Keratinocyte (primary cell): ENCODE data around the gene TXNL4B. TPM values are rescaled to one million over a fixed set of nuclear protein-coding genes. Genes with fewer than 3 reads are reported as not detected.

Source experiments
- DNase-seq: peaks from one replicate; pipeline ENCODE4 v3.0.0-alpha.2; 2011; ENCODE audit warnings: low read depth, missing footprints, low spot score
- FAIRE-seq: peaks from 2 replicates; lab custom pipeline; 2011; peaks lifted over from hg19 to GRCh38; lab: Jason Lieb, UNC
- H2AFZ ChIP-seq: 2 replicates; pipeline ENCODE4 v1.6.0; 2012; ENCODE audit warnings: low read length, control low read depth, inconsistent platforms; ENCODE audit not compliant: control insufficient read depth
- H3K27ac ChIP-seq: 2 replicates; pipeline ENCODE4 v1.5.1; 2011; ENCODE audit warnings: low read length; ENCODE audit not compliant: control insufficient read depth, insufficient read depth
- H3K27me3 ChIP-seq: 3 replicates; pipeline ENCODE4 v1.6.0; 2011; ENCODE audit warnings: low read length; ENCODE audit not compliant: control insufficient read depth, insufficient read depth; ENCODE audit errors: extremely low read depth
- H3K36me3 ChIP-seq, 2 experiments: 2 replicates in 1 of 2; 3 replicates in 1 of 2; pipeline ENCODE4 v1.5.1; 2011; ENCODE audit warnings: low read length in 2 of 2, mild to moderate bottlenecking in 1 of 2; ENCODE audit not compliant: control insufficient read depth in 2 of 2, insufficient read depth in 2 of 2; ENCODE audit errors: extremely low read depth in 1 of 2
- H3K4me1 ChIP-seq: 3 replicates; pipeline ENCODE4 v1.5.1; 2011; ENCODE audit warnings: low read length; ENCODE audit not compliant: control insufficient read depth, insufficient read depth; ENCODE audit errors: extremely low read depth
- H3K4me2 ChIP-seq: 3 replicates; pipeline ENCODE4 v1.6.0; 2011; ENCODE audit warnings: low read depth, low read length; ENCODE audit not compliant: control insufficient read depth, insufficient read depth; ENCODE audit errors: extremely low read depth
- H3K4me3 ChIP-seq, 3 experiments: fragments of 200-600 bp in 1 of 3; sonication (generic) in 1 of 3; 2 replicates in 2 of 3; 3 replicates in 1 of 3; pipeline ENCODE4 v1.5.1; 2011 to 2016; ENCODE audit warnings: low read length in 3 of 3, mild to moderate bottlenecking in 3 of 3, control low read depth in 2 of 3, inconsistent platforms in 1 of 3, low read depth in 1 of 3, mixed read lengths in 1 of 3, mixed run types in 1 of 3, moderate library complexity in 1 of 3; ENCODE audit not compliant: control insufficient read depth in 2 of 3, insufficient read depth in 2 of 3; ENCODE audit errors: extremely low read depth in 1 of 3
- H3K79me2 ChIP-seq: 2 replicates; pipeline ENCODE4 v1.6.0; 2012; ENCODE audit warnings: low read length; ENCODE audit not compliant: control insufficient read depth, insufficient read depth
- H3K9ac ChIP-seq: 3 replicates; pipeline ENCODE4 v1.6.0; 2011; ENCODE audit warnings: low read length; ENCODE audit not compliant: control insufficient read depth, insufficient read depth; ENCODE audit errors: extremely low read depth
- H3K9me1 ChIP-seq: 3 replicates; pipeline ENCODE4 v1.6.0; 2011; ENCODE audit warnings: low read length; ENCODE audit not compliant: control insufficient read depth, insufficient read depth; ENCODE audit errors: extremely low read depth
- H3K9me3 ChIP-seq: 2 replicates; pipeline ENCODE4 v1.5.1; 2012; ENCODE audit warnings: low read depth, low read length; ENCODE audit not compliant: control insufficient read depth
- H4K20me1 ChIP-seq: 3 replicates; pipeline ENCODE4 v1.6.0; 2011; ENCODE audit warnings: low read length; ENCODE audit not compliant: control insufficient read depth, insufficient read depth; ENCODE audit errors: extremely low read depth
- CTCF ChIP-seq, 3 experiments: IDR thresholded peaks in 1 of 3; conservative IDR thresholded peaks in 1 of 3; optimal IDR thresholded peaks in 1 of 3; 2 replicates in 2 of 3; 3 replicates in 1 of 3; pipeline versions ENCODE3 to v1.5.1; 2011; ENCODE audit warnings: low read length in 3 of 3, mild to moderate bottlenecking in 3 of 3, moderate library complexity in 2 of 3, control low read depth in 1 of 3, inconsistent platforms in 1 of 3; ENCODE audit not compliant: insufficient read depth in 2 of 3; ENCODE audit errors: extremely low read depth in 1 of 3
- EZH2 ChIP-seq: IDR thresholded peaks from one replicate; pipeline ENCODE4 v1.6.1; 2012; ENCODE audit warnings: inconsistent platforms, mild to moderate bottlenecking, low read length, moderate library complexity
- dilution Hi-C: fragments of 300-500 bp; cut with MboI; formaldehyde crosslinking; loops from one replicate; pipeline ENCODE4 v1.7.0; 2020; ENCODE audit warnings: low sequenced_read_pairs; ENCODE audit not compliant: extremely low pct_ligation_motif_present
- polyA plus RNA-seq, 5 experiments: library from polyadenylated mRNA; depleted of rRNA in 3 of 5; stranded (reverse) in 3 of 5; stranded (forward) in 1 of 5; unstranded in 1 of 5; fragments of >200 nt; gene quantifications; 1 replicate in 1 of 5; 2 replicates in 3 of 5; 3 replicates in 1 of 5; pipeline versions ENCODE4 v1.2.1 to v1.2.3, GENCODE V29; 2011 to 2012; ENCODE audit warnings: missing spikeins in 2 of 5, low read depth in 1 of 5, low replicate concordance in 1 of 5

The TXNL4B gene
- polyA plus RNA-seq, 1 donor (not counting 4 experiments of a cell fraction or from before 2014, with no cell fraction given) = 12.4 TPM

GRCh38 chr16:72099377-72099818 is 6.0 kb upstream of the TXNL4B start:
- H3K27ac ChIP-seq = no peak overlapping the region
- no peak for TF ChIP-seq EZH2
- TF ChIP-seq CTCF (optimal IDR thresholded peaks at IDR 0.05 in 1 of 3, IDR thresholded peaks at IDR 0.05 in 1 of 3, conservative IDR thresholded peaks at IDR 0.05 in 1 of 3; ENCODE audit: extremely low read depth in 1 of 3, insufficient read depth in 2 of 3, low read length in 3 of 3) = peak; percentile 52 to 81 (median 72)
- no peaks in the 10 kb centered on the region for H3K9me1 ChIP-seq
- no peak overlapping the region for H2AFZ ChIP-seq
- H3K27me3 ChIP-seq = no peaks in the 10 kb centered on the region
- H3K9ac ChIP-seq = no peak overlapping the region
- dilution Hi-C loops = no loop called here
- H3K4me1 ChIP-seq = peaks cover 9% of the 10 kb centered on the region
- H3K79me2 ChIP-seq = peaks cover 28% of the 10 kb centered on the region
- H3K4me2 ChIP-seq = no peak overlapping the region
- DNase-seq = no peak
- H3K9me3 ChIP-seq = no peaks in the 10 kb centered on the region
- peaks cover 57 to 63% of the 10 kb centered on the region in 2 experiments for H3K36me3 ChIP-seq
- FAIRE-seq = no peak
- H4K20me1 ChIP-seq = peaks cover 5% of the 10 kb centered on the region
- H3K4me3 ChIP-seq = no peak overlapping the region

- dilution Hi-C loops = no loop called here
- no peak overlapping the region for H3K27ac ChIP-seq
These were observed 5.5 kb upstream of the TXNL4B start for GRCh38 chr16:72098936-72099335.

More at GRCh38 chr16:72098936-72099335, 5.5 kb upstream of the TXNL4B start:
- Histone ChIP-seq H4K20me1 (peaks cover 5% of the 10 kb centered on the region), H3K9ac (no peak overlapping the region), H3K4me2 (no peak overlapping the region), H2AFZ (no peak overlapping the region), H3K4me3 (no peak overlapping the region), H3K9me3 (no peaks in the 10 kb centered on the region), H3K36me3 (peaks cover 52 to 63% of the 10 kb centered on the region in 2 experiments), H3K4me1 (peaks cover 9% of the 10 kb centered on the region), H3K27me3 (no peaks in the 10 kb centered on the region), H3K9me1 (no peaks in the 10 kb centered on the region), H3K79me2 (peaks cover 32% of the 10 kb centered on the region)
- FAIRE-seq (no peak), DNase-seq (no peak)
- no peak for TF ChIP-seq EZH2
- no peak for TF ChIP-seq CTCF (optimal IDR thresholded peaks at IDR 0.05 in 1 of 3, IDR thresholded peaks at IDR 0.05 in 1 of 3, conservative IDR thresholded peaks at IDR 0.05 in 1 of 3; ENCODE audit: extremely low read depth in 1 of 3, insufficient read depth in 2 of 3, low read length in 3 of 3)
